Muscle layer of duodenum (tissue), 2 donors: ENCODE results near the gene PLA2G15.
A peak's percentile ranks its signal among the peaks of the same experiment; 100 is the strongest.

Experiments used
- H3K27ac ChIP-seq: one replicate; pipeline ENCODE4 v1.7.0; 2013; ENCODE audit warnings: mild to moderate bottlenecking, low read length
- H3K27me3 ChIP-seq: one replicate; pipeline ENCODE4 v1.7.0; 2013; ENCODE audit warnings: low read depth, mild to moderate bottlenecking, control low read depth, low read length
- H3K36me3 ChIP-seq, 2 donors: one replicate each; pipeline ENCODE4 v1.7.0; 2013; ENCODE audit warnings: low read length in 2 of 2, control low read depth in 1 of 2, mild to moderate bottlenecking in 1 of 2; ENCODE audit not compliant: insufficient read depth in 2 of 2, control insufficient read depth in 1 of 2
- H3K4me1 ChIP-seq, 2 donors: one replicate each; pipeline ENCODE4 v1.7.0; 2013; ENCODE audit warnings: low read length in 2 of 2, mild to moderate bottlenecking in 2 of 2, control low read depth in 1 of 2, moderate library complexity in 1 of 2; ENCODE audit not compliant: insufficient read depth in 2 of 2, control insufficient read depth in 1 of 2
- H3K4me3 ChIP-seq, 2 donors: one replicate each; pipeline ENCODE4 v1.7.0; 2013; ENCODE audit warnings: low read length in 2 of 2, low read depth in 1 of 2, mild to moderate bottlenecking in 1 of 2
- H3K9me3 ChIP-seq, 2 donors: one replicate each; pipeline ENCODE4 v1.7.0; 2013; ENCODE audit warnings: low read length in 2 of 2, control low read depth in 1 of 2, mild to moderate bottlenecking in 1 of 2; ENCODE audit not compliant: control insufficient read depth in 1 of 2
- donor health status: healthy.

Gene PLA2G15

GRCh38 chr16:68244903-68245853, at the start of gene PLA2G15:
Gene PLA2G15, plus strand, starts transcription at chr16:68245373. Its CDS starts 54 bp downstream, at chr16:68245427.
- peak within 1 kb of the TSS; percentile 83 to 92 for H3K4me3 ChIP-seq
- peak within 1 kb of the TSS; percentile 39 for H3K27ac ChIP-seq
- H3K27me3 ChIP-seq: no peaks in the 10 kb centered on the region
- no peaks in the 10 kb centered on the region for H3K9me3 ChIP-seq
- H3K36me3 ChIP-seq: peaks cover 0 to 6% of the 10 kb centered on the region in 2 donors
- H3K4me1 ChIP-seq: peaks cover 15 to 30% of the 10 kb centered on the region in 2 donors

GRCh38 chr16:68197250-68197649, 47.9 kb upstream of the PLA2G15 start:
- H3K27me3 ChIP-seq: no peaks in the 10 kb centered on the region
- no peaks in the 10 kb centered on the region for H3K9me3 ChIP-seq
- H3K4me1 ChIP-seq: peaks cover 0 to 3% of the 10 kb centered on the region in 2 donors
- no peak overlapping the region for H3K4me3 ChIP-seq
- H3K27ac ChIP-seq: no peak overlapping the region
- peaks cover 8 to 18% of the 10 kb centered on the region in 2 donors for H3K36me3 ChIP-seq

- H3K27me3 ChIP-seq: no peaks in the 10 kb centered on the region
- H3K4me3 ChIP-seq: no peak overlapping the region
- peaks cover 0 to 3% of the 10 kb centered on the region in 2 donors for H3K4me1 ChIP-seq
- H3K9me3 ChIP-seq: no peaks in the 10 kb centered on the region
- peaks cover 0 to 4% of the 10 kb centered on the region in 2 donors for H3K36me3 ChIP-seq
- H3K27ac ChIP-seq: no peak overlapping the region
Observed at GRCh38 chr16:68200088-68200783, 44.9 kb upstream of the PLA2G15 start.

GRCh38 chr16:68202091-68202519, 43.1 kb upstream of the PLA2G15 start:
- Histone ChIP-seq H3K27me3 (no peaks in the 10 kb centered on the region), H3K9me3 (no peaks in the 10 kb centered on the region), H3K4me1 (peaks cover 0 to 3% of the 10 kb centered on the region in 2 donors), H3K4me3 (no peak overlapping the region), H3K36me3 (peaks cover 0 to 4% of the 10 kb centered on the region in 2 donors), H3K27ac (no peak overlapping the region)

GRCh38 chr16:68206245-68206644, 38.9 kb upstream of the PLA2G15 start:
- no peaks in the 10 kb centered on the region for H3K36me3 ChIP-seq
- H3K27ac ChIP-seq: no peak overlapping the region
- H3K27me3 ChIP-seq: no peaks in the 10 kb centered on the region
- no peaks in the 10 kb centered on the region for H3K4me1 ChIP-seq
- H3K4me3 ChIP-seq: no peak overlapping the region
- no peaks in the 10 kb centered on the region for H3K9me3 ChIP-seq

GRCh38 chr16:68214726-68215125, 30.4 kb upstream of the PLA2G15 start:
- H3K27ac ChIP-seq: no peak overlapping the region
- no peaks in the 10 kb centered on the region for H3K9me3 ChIP-seq
- H3K4me3 ChIP-seq: no peak overlapping the region
- no peaks in the 10 kb centered on the region for H3K27me3 ChIP-seq
- H3K36me3 ChIP-seq: no peaks in the 10 kb centered on the region
- H3K4me1 ChIP-seq: no peaks in the 10 kb centered on the region

- Histone ChIP-seq H3K4me1 (no peaks in the 10 kb centered on the region), H3K9me3 (no peaks in the 10 kb centered on the region), H3K36me3 (no peaks in the 10 kb centered on the region), H3K27ac (no peak overlapping the region), H3K4me3 (no peak overlapping the region), H3K27me3 (no peaks in the 10 kb centered on the region)
Observed at GRCh38 chr16:68215302-68215701, 29.9 kb upstream of the PLA2G15 start.

- Histone ChIP-seq H3K4me3 (no peak overlapping the region), H3K36me3 (peaks cover 0 to under 1% of the 10 kb centered on the region in 2 donors), H3K4me1 (no peaks in the 10 kb centered on the region), H3K27me3 (no peaks in the 10 kb centered on the region), H3K9me3 (no peaks in the 10 kb centered on the region), H3K27ac (no peak overlapping the region)
Observed at GRCh38 chr16:68216240-68216639, 28.9 kb upstream of the PLA2G15 start.

GRCh38 chr16:68217506-68217905, 27.7 kb upstream of the PLA2G15 start:
- peaks cover 0 to 6% of the 10 kb centered on the region in 2 donors for H3K36me3 ChIP-seq

GRCh38 chr16:68219725-68220351, 25.3 kb upstream of the PLA2G15 start:
- Histone ChIP-seq H3K27ac (no peak overlapping the region), H3K27me3 (no peaks in the 10 kb centered on the region), H3K4me1 (peaks cover 0 to 5% of the 10 kb centered on the region in 2 donors), H3K4me3 (no peak overlapping the region), H3K36me3 (peaks cover 0 to 6% of the 10 kb centered on the region in 2 donors), H3K9me3 (no peaks in the 10 kb centered on the region)

More at GRCh38 chr16:68217506-68217905, 27.7 kb upstream of the PLA2G15 start:
- Histone ChIP-seq H3K27ac (no peak overlapping the region), H3K27me3 (no peaks in the 10 kb centered on the region), H3K9me3 (no peaks in the 10 kb centered on the region), H3K4me3 (no peak overlapping the region), H3K4me1 (peaks cover 0 to under 1% of the 10 kb centered on the region in 2 donors)

GRCh38 chr16:68223072-68223471, 22.1 kb upstream of the PLA2G15 start:
- H3K9me3 ChIP-seq: no peaks in the 10 kb centered on the region
- H3K4me1 ChIP-seq: peaks cover 0 to 5% of the 10 kb centered on the region in 2 donors
- H3K4me3 ChIP-seq: no peak overlapping the region
- no peaks in the 10 kb centered on the region for H3K27me3 ChIP-seq
- H3K36me3 ChIP-seq: peaks cover 6 to 12% of the 10 kb centered on the region in 2 donors
- H3K27ac ChIP-seq: no peak overlapping the region
